Measurements from ENCODE around the gene YPEL5. TPM values are rescaled to one million over a fixed set of nuclear protein-coding genes. Genes with fewer than 3 reads are reported as not detected.

The YPEL5 gene
- total and polyA plus RNA-seq, 3 donors from 2014 or later: 131 to 189 (median 181) TPM

DNA sequence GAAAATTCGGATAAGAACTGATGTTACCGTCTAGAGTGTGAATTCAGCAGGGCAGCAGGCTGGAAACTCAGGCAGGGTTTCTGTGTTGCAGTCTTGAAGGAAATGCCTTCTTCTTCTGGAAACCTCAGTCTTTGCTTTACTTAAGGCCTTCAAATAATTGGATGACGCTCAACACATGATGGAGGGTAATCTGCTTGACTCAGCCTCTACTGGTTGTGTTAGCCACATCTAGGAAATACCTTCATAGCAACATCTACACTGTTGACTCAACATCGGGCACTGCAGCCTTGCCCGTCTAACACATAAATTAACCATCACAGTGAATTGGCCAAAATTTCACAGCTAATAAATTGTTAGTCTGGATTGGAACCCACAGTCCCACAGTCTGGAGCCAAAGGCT is 37.2 kb downstream of the YPEL5 start:
- Histone ChIP-seq H3K36me3 (ENCODE audit: low read depth, missing control alignments) (no peaks in the 10 kb centered on the region), H3K4me1 (peaks cover 3% of the 10 kb centered on the region), H3K4me3 (no peak overlapping the region), H3K27ac (no peak overlapping the region), H3K9me3 (no peaks in the 10 kb centered on the region), H3K27me3 (no peaks in the 10 kb centered on the region)
- 94 to 96% methylated on average over 5 of the region's 5 CpGs for WGBS, 2 donors
- no peak for TF ChIP-seq POLR2A (IDR thresholded peaks at IDR 0.05)
- TF ChIP-seq, protein P1, sequence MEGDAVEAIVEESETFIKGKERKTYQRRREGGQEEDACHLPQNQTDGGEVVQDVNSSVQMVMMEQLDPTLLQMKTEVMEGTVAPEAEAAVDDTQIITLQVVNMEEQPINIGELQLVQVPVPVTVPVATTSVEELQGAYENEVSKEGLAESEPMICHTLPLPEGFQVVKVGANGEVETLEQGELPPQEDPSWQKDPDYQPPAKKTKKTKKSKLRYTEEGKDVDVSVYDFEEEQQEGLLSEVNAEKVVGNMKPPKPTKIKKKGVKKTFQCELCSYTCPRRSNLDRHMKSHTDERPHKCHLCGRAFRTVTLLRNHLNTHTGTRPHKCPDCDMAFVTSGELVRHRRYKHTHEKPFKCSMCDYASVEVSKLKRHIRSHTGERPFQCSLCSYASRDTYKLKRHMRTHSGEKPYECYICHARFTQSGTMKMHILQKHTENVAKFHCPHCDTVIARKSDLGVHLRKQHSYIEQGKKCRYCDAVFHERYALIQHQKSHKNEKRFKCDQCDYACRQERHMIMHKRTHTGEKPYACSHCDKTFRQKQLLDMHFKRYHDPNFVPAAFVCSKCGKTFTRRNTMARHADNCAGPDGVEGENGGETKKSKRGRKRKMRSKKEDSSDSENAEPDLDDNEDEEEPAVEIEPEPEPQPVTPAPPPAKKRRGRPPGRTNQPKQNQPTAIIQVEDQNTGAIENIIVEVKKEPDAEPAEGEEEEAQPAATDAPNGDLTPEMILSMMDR (IDR thresholded peaks at IDR 0.05): no peak
- intact Hi-C loops (cut with DNase I; ENCODE audit: low total_unique reads): no loop called here
- no peak for DNase-seq

DNA sequence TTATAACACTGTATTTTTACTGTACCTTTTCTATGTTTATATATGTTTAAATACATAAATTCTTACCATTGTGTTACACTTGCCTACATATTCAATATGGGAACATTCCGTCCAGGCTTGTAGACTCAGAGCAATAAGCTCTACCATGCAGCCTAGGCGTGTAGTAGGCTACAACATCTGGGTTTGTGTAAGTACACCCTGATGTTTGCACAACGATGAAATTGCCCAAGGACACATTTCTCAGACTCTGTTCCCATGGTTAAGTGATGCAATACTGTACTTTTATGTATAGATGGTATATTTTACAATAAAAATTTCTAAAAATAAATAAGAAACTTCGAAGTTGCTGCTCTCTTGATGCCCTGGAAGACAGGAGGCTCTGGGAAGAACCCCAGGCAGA is 38.4 kb downstream of the YPEL5 start:
- no peak for DNase-seq
- Histone ChIP-seq H3K4me1 (no peaks in the 10 kb centered on the region), H3K4me3 (no peak overlapping the region), H3K27ac (no peak overlapping the region), H3K36me3 (ENCODE audit: low read depth, missing control alignments) (no peaks in the 10 kb centered on the region), H3K27me3 (no peaks in the 10 kb centered on the region), H3K9me3 (no peaks in the 10 kb centered on the region)
- 91% methylated on average over 4 of the region's 4 CpGs for WGBS, 2 donors
- TF ChIP-seq POLR2A (IDR thresholded peaks at IDR 0.05): no peak
- TF ChIP-seq, protein P1 (IDR thresholded peaks at IDR 0.05): no peak
- intact Hi-C loops (cut with DNase I; ENCODE audit: low total_unique reads): no loop called here

DNA sequence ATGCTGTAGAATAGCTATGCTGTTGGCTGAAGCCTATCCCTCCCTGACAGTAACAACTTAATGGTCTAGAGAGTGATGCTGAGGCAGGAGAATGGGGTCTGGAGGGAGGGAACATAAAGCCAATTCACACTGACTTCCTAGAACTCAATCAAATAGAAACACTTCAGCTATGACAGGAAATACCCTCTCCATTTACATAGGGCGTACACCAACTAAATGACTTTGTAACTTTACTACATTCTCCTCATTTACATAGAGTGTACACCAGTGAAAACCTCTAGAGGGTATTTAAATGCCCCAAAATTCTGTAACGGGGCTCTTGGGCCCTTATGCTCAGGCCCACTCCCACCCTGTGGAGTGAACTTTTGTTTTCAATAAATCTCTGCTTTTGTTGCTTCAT is 41.5 kb downstream of the YPEL5 start:
- Histone ChIP-seq H3K4me1 (no peaks in the 10 kb centered on the region), H3K36me3 (ENCODE audit: low read depth, missing control alignments) (no peaks in the 10 kb centered on the region), H3K27ac (no peak overlapping the region), H3K27me3 (no peaks in the 10 kb centered on the region), H3K9me3 (no peaks in the 10 kb centered on the region), H3K4me3 (no peak overlapping the region)
- 84 to 89% methylated on average over 2 of the region's 2 CpGs for WGBS, 2 donors
- intact Hi-C loops (cut with DNase I; ENCODE audit: low total_unique reads): no loop called here
- DNase-seq: no peak
- TF ChIP-seq, protein P1 (IDR thresholded peaks at IDR 0.05): no peak
- no peak for TF ChIP-seq POLR2A (IDR thresholded peaks at IDR 0.05)

DNA sequence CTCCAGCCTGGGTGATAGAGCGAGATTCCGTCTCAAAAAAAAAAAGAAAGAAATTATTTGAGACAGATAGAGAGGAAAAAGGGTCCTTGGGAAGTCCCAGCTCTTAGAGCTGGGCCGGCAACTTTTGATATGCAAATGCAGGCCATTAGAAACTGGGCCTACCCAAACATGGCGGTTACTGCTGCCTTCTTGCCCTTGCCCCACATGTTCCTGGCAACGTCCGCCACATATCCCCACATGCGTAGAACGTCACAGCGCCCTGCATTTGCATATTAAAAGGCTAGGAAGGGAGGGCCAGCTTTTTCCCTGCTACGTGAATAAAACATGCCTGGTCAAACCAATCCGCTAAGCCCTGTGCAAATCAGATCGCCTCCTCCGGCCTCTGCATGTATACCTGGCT is 43.8 kb downstream of the YPEL5 start:
- intact Hi-C loops (cut with DNase I; ENCODE audit: low total_unique reads): no loop called here
- H3K27ac ChIP-seq: no peak overlapping the region
- 68 to 73% methylated on average over 13 of the region's 13 CpGs for WGBS, 2 donors
- TF ChIP-seq, protein P1 (IDR thresholded peaks at IDR 0.05): no peak
- no peak for TF ChIP-seq POLR2A (IDR thresholded peaks at IDR 0.05)
- peak; percentile 34 for DNase-seq
- no peaks in the 10 kb centered on the region for H3K36me3 ChIP-seq (ENCODE audit: low read depth, missing control alignments)
- no peaks in the 10 kb centered on the region for H3K27me3 ChIP-seq
- peak overlapping the region; percentile 10 to 43 for H3K4me3 ChIP-seq
- H3K4me1 ChIP-seq: no peaks in the 10 kb centered on the region
- no peaks in the 10 kb centered on the region for H3K9me3 ChIP-seq

DNA sequence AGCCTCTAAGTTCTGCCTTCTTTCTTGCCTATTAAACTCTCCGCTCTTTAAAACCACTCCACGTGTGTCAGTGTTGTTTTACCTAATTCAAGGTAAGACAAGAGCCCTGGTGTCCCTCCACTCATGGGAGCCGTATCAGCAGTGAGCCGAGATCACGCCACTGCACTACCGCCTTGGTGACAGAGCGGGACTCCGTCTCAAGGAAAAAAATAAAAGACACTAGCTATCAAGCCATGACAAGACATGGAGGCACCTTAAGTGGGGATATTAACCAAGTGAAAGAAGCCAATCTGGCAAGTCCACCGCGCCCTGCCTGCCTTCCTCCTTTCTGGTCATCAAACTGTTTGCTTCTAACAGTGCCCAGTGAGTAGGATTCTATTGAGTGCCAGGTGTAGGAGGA is 44.3 kb downstream of the YPEL5 start:
- Histone ChIP-seq H3K9me3 (no peaks in the 10 kb centered on the region), H3K36me3 (ENCODE audit: low read depth, missing control alignments) (no peaks in the 10 kb centered on the region), H3K27ac (no peak overlapping the region), H3K4me3 (peak overlapping the region; percentile 10 to 43), H3K4me1 (no peaks in the 10 kb centered on the region), H3K27me3 (no peaks in the 10 kb centered on the region)
- 57 to 77% methylated on average over 8 to 10 of the region's 10 CpGs for WGBS, 2 donors
- intact Hi-C loops (cut with DNase I; ENCODE audit: low total_unique reads): no loop called here
- DNase-seq: no peak
- TF ChIP-seq, protein P1 (IDR thresholded peaks at IDR 0.05): no peak
- TF ChIP-seq POLR2A (IDR thresholded peaks at IDR 0.05): no peak

Data from testis (tissue), 3 donors.